IMR-90 (cell line): ENCODE results near the gene SLC19A1. TPM values are rescaled to one million over a fixed set of nuclear protein-coding genes. Genes with fewer than 3 reads are reported as not detected.

Source experiments
- ATAC-seq: fragments of 200-7000 bp; cut with Tn5 transposase; 2 replicates; pipeline ENCODE4 v1.9.1; 2020; ENCODE audit warnings: low read depth, mild to moderate bottlenecking, moderate library complexity
- BruUV-seq: library from RNA; stranded (reverse); fragments of 400-500 nt; replicated peaks from 2 replicates; lab custom pipeline; 2021; lab: Mats Ljungman, UMichigan
- CTCF ChIA-PET: fragments of 300-600 bp; formaldehyde crosslinking; extraction: SDS; loops from one replicate; lab custom pipeline; 2021; ENCODE audit warnings: antibody characterized with exemption; lab: Yijun Ruan, JAX
- POLR2A ChIA-PET: fragments of 300-600 bp; sonication (Branson Sonifier 250); formaldehyde crosslinking; loops from one replicate; lab custom pipeline; 2022; ENCODE audit warnings: antibody characterized with exemption; ENCODE audit not compliant: unreplicated experiment; lab: Charles Lee
- DNase-seq: peaks from one replicate; pipeline ENCODE4 v3.0.0; 2013
- H2AFZ ChIP-seq: replicated peaks from 2 replicates; pipeline ENCODE3; 2013; ENCODE audit warnings: low read length, mild to moderate bottlenecking; ENCODE audit not compliant: poor library complexity
- H2AK5ac ChIP-seq: 2 replicates; pipeline ENCODE4 v1.6.1; 2013; ENCODE audit warnings: low read depth, low read length, inconsistent platforms
- H2AK9ac ChIP-seq: replicated peaks from 2 replicates; pipeline ENCODE3; 2013; ENCODE audit warnings: mild to moderate bottlenecking, low read depth, low read length, moderate library complexity; ENCODE audit not compliant: poor library complexity
- H2BK120ac ChIP-seq: 2 replicates; pipeline ENCODE4 v1.6.1; 2013; ENCODE audit warnings: low read depth, low read length, inconsistent platforms
- H2BK15ac ChIP-seq: 3 replicates; pipeline ENCODE4 v1.6.1; 2013; ENCODE audit warnings: low read depth, low read length, inconsistent platforms
- H2BK20ac ChIP-seq: 2 replicates; pipeline ENCODE4 v1.6.1; 2013; ENCODE audit warnings: low read depth, mild to moderate bottlenecking, inconsistent platforms, low read length, moderate library complexity
- H2BK5ac ChIP-seq: 2 replicates; pipeline ENCODE4 v1.6.1; 2013; ENCODE audit warnings: mild to moderate bottlenecking, low read depth, low read length, inconsistent platforms; ENCODE audit not compliant: poor library complexity, severe bottlenecking
- H3K14ac ChIP-seq: replicated peaks from 2 replicates; pipeline ENCODE4 v1.6.1; 2013; ENCODE audit warnings: low read depth, low read length, inconsistent platforms
- H3K18ac ChIP-seq: 2 replicates; pipeline ENCODE4 v1.6.1; 2013; ENCODE audit warnings: low read depth, low read length, control low read depth
- H3K23ac ChIP-seq: 2 replicates; pipeline ENCODE4 v1.6.1; 2013; ENCODE audit warnings: low read depth, low read length, inconsistent platforms
- H3K27ac ChIP-seq: 2 replicates; pipeline ENCODE4 v1.5.1; 2013; ENCODE audit warnings: mild to moderate bottlenecking, control low read depth, low read length; ENCODE audit not compliant: insufficient read depth
- H3K27me3 ChIP-seq: 2 replicates; pipeline ENCODE4 v1.6.1; 2013; ENCODE audit warnings: low read length; ENCODE audit not compliant: control insufficient read depth, insufficient read depth
- H3K36me3 ChIP-seq: 2 replicates; pipeline ENCODE4 v1.6.1; 2013; ENCODE audit warnings: low read length, mixed read lengths; ENCODE audit not compliant: control insufficient read depth, insufficient read depth
- H3K4ac ChIP-seq: 2 replicates; pipeline ENCODE4 v1.6.1; 2013; ENCODE audit warnings: low read depth, low read length, inconsistent platforms
- H3K4me1 ChIP-seq: 2 replicates; pipeline ENCODE4 v1.6.1; 2013; ENCODE audit warnings: low read length, mixed read lengths; ENCODE audit not compliant: control insufficient read depth, insufficient read depth
- H3K4me2 ChIP-seq: 2 replicates; pipeline ENCODE4 v1.6.1; 2013; ENCODE audit warnings: low read depth, mild to moderate bottlenecking, control low read depth, low read length, moderate library complexity
- H3K4me3 ChIP-seq: 2 replicates; pipeline ENCODE4 v1.5.1; 2013; ENCODE audit warnings: low read depth, mild to moderate bottlenecking, control low read depth, low read length, moderate library complexity; ENCODE audit not compliant: insufficient read depth
- H3K56ac ChIP-seq: 2 replicates; pipeline ENCODE4 v1.6.1; 2013; ENCODE audit warnings: low read length, inconsistent platforms; ENCODE audit not compliant: insufficient read depth; ENCODE audit errors: extremely low read depth
- H3K79me1 ChIP-seq, 2 experiments: 2 replicates each; pipeline ENCODE4 v1.6.1; 2013; ENCODE audit warnings: low read length in 2 of 2, inconsistent platforms in 1 of 2, low read depth in 1 of 2
- H3K9ac ChIP-seq: 2 replicates; pipeline ENCODE4 v1.6.1; 2013; ENCODE audit warnings: low read depth, low read length, control low read depth
- H3K9me1 ChIP-seq: 2 replicates; pipeline ENCODE4 v1.6.1; 2013; ENCODE audit warnings: low read length, inconsistent platforms; ENCODE audit not compliant: insufficient read depth
- H3K9me3 ChIP-seq: 2 replicates; pipeline ENCODE4 v1.6.1; 2013; ENCODE audit warnings: low read length; ENCODE audit not compliant: control insufficient read depth, insufficient read depth
- H4K20me1 ChIP-seq: 2 replicates; pipeline ENCODE4 v1.6.1; 2013; ENCODE audit warnings: low read length, inconsistent platforms; ENCODE audit not compliant: insufficient read depth
- H4K5ac ChIP-seq: 2 replicates; pipeline ENCODE4 v1.6.1; 2013; ENCODE audit warnings: mild to moderate bottlenecking, low read depth, low read length, control low read depth
- H4K8ac ChIP-seq, 2 experiments: 2 replicates each; pipeline ENCODE4 v1.6.1; 2013; ENCODE audit warnings: low read depth in 2 of 2, low read length in 2 of 2, control low read depth in 1 of 2, inconsistent platforms in 1 of 2
- H4K91ac ChIP-seq: 2 replicates; pipeline ENCODE4 v1.6.1; 2013; ENCODE audit warnings: low read depth, low read length, inconsistent platforms; ENCODE audit not compliant: insufficient read depth
- BHLHE40 ChIP-seq: fragments of 150-350 bp; IDR thresholded peaks from 2 replicates; pipeline ENCODE4 v1.6.1; 2016; ENCODE audit warnings: mild to moderate bottlenecking, low read depth, low read length
- CEBPB ChIP-seq: IDR thresholded peaks from 2 replicates; pipeline ENCODE4 v1.6.1; 2012; ENCODE audit warnings: low read depth, low read length, improper control_type of control experiment
- CHD1 ChIP-seq: IDR thresholded peaks from 2 replicates; pipeline ENCODE4 v1.6.1; 2012; ENCODE audit warnings: low read depth, low read length, improper control_type of control experiment
- CTCF ChIP-seq: conservative IDR thresholded peaks from 2 replicates; pipeline ENCODE4 v1.5.1; 2012; ENCODE audit warnings: mild to moderate bottlenecking, low read depth, low read length, improper control_type of control experiment
- ELK1 ChIP-seq: fragments of 150-350 bp; IDR thresholded peaks from 2 replicates; pipeline ENCODE4 v1.6.1; 2016; ENCODE audit warnings: low read depth, mild to moderate bottlenecking, low read length, moderate library complexity, borderline replicate concordance
- FOS ChIP-seq: fragments of 150-350 bp; IDR thresholded peaks from 2 replicates; pipeline ENCODE4 v1.6.1; 2016; ENCODE audit warnings: low read depth, low read length
- MAFK ChIP-seq: IDR thresholded peaks from 2 replicates; pipeline ENCODE4 v1.6.1; 2012; ENCODE audit warnings: low read depth, low read length, improper control_type of control experiment
- MAZ ChIP-seq: IDR thresholded peaks from 2 replicates; pipeline ENCODE4 v1.6.1; 2012; ENCODE audit warnings: low read depth, mild to moderate bottlenecking, low read length, improper control_type of control experiment, moderate library complexity, borderline replicate concordance
- MXI1 ChIP-seq: IDR thresholded peaks from 2 replicates; pipeline ENCODE4 v1.6.1; 2012; ENCODE audit warnings: low read depth, mild to moderate bottlenecking, low read length, moderate library complexity, borderline replicate concordance
- NFE2L2 ChIP-seq: fragments of 150-350 bp; IDR thresholded peaks from 2 replicates; pipeline ENCODE4 v1.6.1; 2016; ENCODE audit warnings: low read depth, mild to moderate bottlenecking, low read length
- POLR2A ChIP-seq: IDR thresholded peaks from 2 replicates; pipeline ENCODE4 v1.6.1; 2012; ENCODE audit warnings: mild to moderate bottlenecking, low read depth, low read length
- RAD21 ChIP-seq: IDR thresholded peaks from 2 replicates; pipeline ENCODE4 v1.6.1; 2012; ENCODE audit warnings: low read length, improper control_type of control experiment
- RCOR1 ChIP-seq: IDR thresholded peaks from 2 replicates; pipeline ENCODE4 v1.6.1; 2012; ENCODE audit warnings: mild to moderate bottlenecking, low read length, improper control_type of control experiment; ENCODE audit not compliant: insufficient replicate concordance
- RFX5 ChIP-seq: IDR thresholded peaks from 2 replicates; pipeline ENCODE4 v1.8.0; 2012; ENCODE audit warnings: low read depth, mild to moderate bottlenecking, low read length, moderate library complexity
- SMC3 ChIP-seq: fragments of 150-350 bp; IDR thresholded peaks from 2 replicates; pipeline ENCODE4 v1.6.1; 2016; ENCODE audit warnings: low read depth, mild to moderate bottlenecking, antibody characterized with exemption, low read length, moderate library complexity
- USF2 ChIP-seq: fragments of 150-350 bp; IDR thresholded peaks from 2 replicates; pipeline ENCODE4 v1.6.1; 2017; ENCODE audit warnings: mild to moderate bottlenecking, antibody characterized with exemption, low read length, low read depth
- WGBS, 2 experiments: methylation state at CpG; one replicate each; pipeline versions ENCODE4 v1.1.5 to v1.1.7; 2013; ENCODE audit warnings: missing lambda C conversion rate in 2 of 2; ENCODE audit not compliant: insufficient read length in 1 of 2; ENCODE audit errors: extremely low coverage in 2 of 2; 5-methylcytosine and 5-hydroxymethylcytosine counted together
- dilution Hi-C: fragments of 300-500 bp; cut with HindIII; formaldehyde crosslinking; loops from one replicate; pipeline ENCODE4 v1.14.3; 2018; ENCODE audit warnings: low sequenced_read_pairs; ENCODE audit not compliant: unreplicated experiment
- in situ Hi-C: fragments of 300-500 bp; cut with MboI; formaldehyde crosslinking; loops from 3 replicates; pipeline ENCODE4 v1.14.3; 2019; ENCODE audit warnings: low sequenced_read_pairs, inconsistent platforms, mixed read lengths
- intact Hi-C: fragments of 100-400 bp; cut with micrococcal nuclease; formaldehyde crosslinking; loops from 2 replicates; pipeline ENCODE4 v1.10.0; 2022
- polyA plus RNA-seq, 3 experiments: library from polyadenylated mRNA; depleted of rRNA; stranded (reverse); fragments of >200 nt; gene quantifications; 2 replicates each; pipeline ENCODE4 v1.2.3, GENCODE V29; 2012; ENCODE audit warnings: low replicate concordance in 1 of 3
- total RNA-seq: library from RNA; depleted of rRNA; stranded (reverse); fragments of >200 nt; gene quantifications from 2 replicates; pipeline ENCODE4 v1.2.3, GENCODE V29; 2012

The SLC19A1 gene
- total and polyA plus RNA-seq, 2 of the 4 experiments (the other 2 are of a cell fraction), result 2.2 to 16.2 TPM

GRCh38 chr21:45573452-45574035 lies 31.3 kb upstream of the SLC19A1 start:
- H2AK5ac ChIP-seq, result no peak overlapping the region
- H3K27me3 ChIP-seq, result peaks cover 58% of the 10 kb centered on the region
- in situ Hi-C loops, result no loop called here
- H2AFZ ChIP-seq, result no peak overlapping the region
- no peak overlapping the region for H2BK20ac ChIP-seq
- no peak overlapping the region for H3K9ac ChIP-seq
- no peak for DNase-seq
- no peak overlapping the region for H2AK9ac ChIP-seq
- no peak overlapping the region for H2BK15ac ChIP-seq
- H4K91ac ChIP-seq, result no peak overlapping the region
- no peak overlapping the region for H3K23ac ChIP-seq
- intact Hi-C loops, result no loop called here
- dilution Hi-C loops, result no loop called here
- H4K5ac ChIP-seq, result no peak overlapping the region
- BruUV-seq, result no TSS peak
- no peaks in the 10 kb centered on the region for H3K9me3 ChIP-seq
- no peak overlapping the region for H3K4ac ChIP-seq
- no peak for ATAC-seq
- H4K8ac ChIP-seq, result no peak overlapping the region
- H2BK5ac ChIP-seq, result no peak overlapping the region
- TF ChIP-seq CHD1 (no peak), RCOR1 (no peak), MXI1 (no peak), CTCF (no peak), CEBPB (no peak), NFE2L2 (no peak), FOS (no peak), USF2 (no peak), BHLHE40 (no peak), RFX5 (no peak), POLR2A (no peak), RAD21 (no peak), SMC3 (no peak), MAFK (no peak), ELK1 (no peak), MAZ (no peak)
- no peak overlapping the region for H3K27ac ChIP-seq
- ChIA-PET POLR2A (no interaction called here), CTCF (no interaction called here)
- WGBS, 2 experiments, result 83% methylated on average over 6 of the region's 14 CpGs; no CpG with 5 or more reads in 1 of the 2 experiments
- no peak overlapping the region for H3K56ac ChIP-seq
- no peak overlapping the region for H3K4me3 ChIP-seq
- peaks cover 7% of the 10 kb centered on the region for H3K4me1 ChIP-seq
- no peaks in the 10 kb centered on the region for H3K36me3 ChIP-seq
- no peak overlapping the region for H3K4me2 ChIP-seq
- no peak overlapping the region for H3K14ac ChIP-seq
- H4K20me1 ChIP-seq, result no peaks in the 10 kb centered on the region; the same call in 1 of the 2 replicates
- no peak overlapping the region for H2BK120ac ChIP-seq
- no peaks in the 10 kb centered on the region for H3K9me1 ChIP-seq
- H3K79me1 ChIP-seq, result no peaks in the 10 kb centered on the region
- no peak overlapping the region for H3K18ac ChIP-seq
